Effector memory CD4-positive, alpha-beta T cell (primary cell): ENCODE results near the gene REXO5.

ENCODE experiments used
- DNase-seq, 3 donors: peaks; one replicate each; pipeline ENCODE4 v3.0.0-alpha.2; 2020
- H3K27ac ChIP-seq: 2 replicates; pipeline ENCODE4 v1.7.0; 2013; ENCODE audit warnings: mild to moderate bottlenecking, low read length, moderate library complexity; ENCODE audit not compliant: insufficient read depth, poor library complexity, severe bottlenecking
- H3K27me3 ChIP-seq: replicated peaks from 2 replicates; pipeline ENCODE4 v1.7.0; 2013; ENCODE audit warnings: mild to moderate bottlenecking, low read length; ENCODE audit not compliant: insufficient read depth, control insufficient read depth, poor library complexity, severe bottlenecking
- H3K36me3 ChIP-seq: 2 replicates; pipeline ENCODE4 v1.7.0; 2013; ENCODE audit warnings: mild to moderate bottlenecking, low read length, moderate library complexity; ENCODE audit not compliant: control insufficient read depth, insufficient read depth
- H3K4me1 ChIP-seq: 2 replicates; pipeline ENCODE4 v1.7.0; 2013; ENCODE audit warnings: low read length, mild to moderate bottlenecking; ENCODE audit not compliant: control insufficient read depth, insufficient read depth, poor library complexity, severe bottlenecking
- H3K4me3 ChIP-seq: 2 replicates; pipeline ENCODE4 v1.7.0; 2013; ENCODE audit warnings: low read length, low read depth, mild to moderate bottlenecking; ENCODE audit not compliant: insufficient read depth, poor library complexity, severe bottlenecking
- H3K9me3 ChIP-seq: 2 replicates; pipeline ENCODE4 v1.7.0; 2013; ENCODE audit warnings: mild to moderate bottlenecking, low read length, moderate library complexity; ENCODE audit not compliant: control insufficient read depth

REXO5 gene

GRCh38 chr16:20897253-20897897 lies 91.0 kb downstream of the REXO5 start:
- Histone ChIP-seq H3K4me1 (peaks cover 4% of the 10 kb centered on the region), H3K36me3 (peaks cover 2% of the 10 kb centered on the region), H3K4me3 (no peak overlapping the region), H3K9me3 (no peaks in the 10 kb centered on the region), H3K27me3 (no peaks in the 10 kb centered on the region), H3K27ac (no peak overlapping the region)
- DNase-seq: no peak

DNA sequence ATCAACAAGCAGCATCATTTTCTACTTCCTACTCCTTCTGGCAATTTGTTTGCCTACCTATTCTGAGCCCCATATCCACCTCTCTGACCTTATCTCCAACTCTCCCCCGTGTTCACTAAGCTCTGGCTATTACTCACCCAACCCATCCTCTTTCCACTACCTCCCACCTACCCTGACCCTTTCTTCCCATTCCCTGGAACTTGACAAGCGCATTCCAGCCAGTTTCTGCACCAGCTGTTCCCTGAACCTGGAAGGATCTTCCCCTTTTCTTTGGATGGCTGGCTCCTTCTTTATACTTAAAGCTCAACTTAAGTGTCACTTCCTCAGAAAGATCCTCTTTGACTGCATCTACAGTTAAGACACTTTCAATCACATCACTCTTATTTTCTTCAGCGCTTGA lies 91.6 kb downstream of the REXO5 start:
- no peak for DNase-seq
- no peak overlapping the region for H3K27ac ChIP-seq
- no peak overlapping the region for H3K4me3 ChIP-seq
- no peaks in the 10 kb centered on the region for H3K9me3 ChIP-seq
- peaks cover 4% of the 10 kb centered on the region for H3K4me1 ChIP-seq
- H3K27me3 ChIP-seq: no peaks in the 10 kb centered on the region
- H3K36me3 ChIP-seq: peaks cover 2% of the 10 kb centered on the region

DNA sequence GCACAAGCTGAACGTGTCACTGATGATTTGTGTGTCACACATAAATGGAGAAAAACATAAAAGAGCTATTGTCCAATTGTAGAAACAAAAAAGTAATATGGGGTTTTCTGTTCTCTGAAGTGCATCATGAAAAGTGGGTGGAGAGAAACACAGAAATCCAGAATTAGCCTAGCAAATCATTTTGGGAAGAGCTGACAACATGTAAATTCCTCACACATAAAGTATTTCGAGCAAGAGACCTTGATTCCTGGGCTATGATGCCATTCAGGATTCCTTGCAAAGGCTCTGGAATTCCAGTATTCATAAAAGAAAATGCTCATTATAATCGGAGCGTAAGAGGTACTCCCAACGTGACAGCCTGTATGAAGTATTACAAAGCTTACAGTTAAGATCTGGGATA lies 92.7 kb downstream of the REXO5 start:
- DNase-seq: no peak
- Histone ChIP-seq H3K36me3 (peaks cover 2% of the 10 kb centered on the region), H3K27me3 (no peaks in the 10 kb centered on the region), H3K27ac (no peak overlapping the region), H3K9me3 (no peaks in the 10 kb centered on the region), H3K4me1 (peaks cover 11% of the 10 kb centered on the region), H3K4me3 (peak overlapping the region; percentile 88)
